Endothelial cell of umbilical vein (primary cell): ENCODE measurements around the gene BIRC5. TPM values are rescaled to one million over a fixed set of nuclear protein-coding genes. Genes with fewer than 3 reads are reported as not detected.

Experiments used
- BruUV-seq: library from RNA; stranded (reverse); fragments of 400-500 nt; replicated peaks from 2 replicates; lab custom pipeline; 2021; lab: Mats Ljungman, UMichigan
- CTCF ChIA-PET: fragments of 300-600, 350-600 bp; sonication (Branson Sonifier 250); formaldehyde crosslinking; loops from one replicate; lab custom pipeline; 2021; ENCODE audit warnings: antibody characterized with exemption, inconsistent platforms; lab: Charles Lee
- POLR2A ChIA-PET: fragments of 300-600, 350-600 bp; sonication (Branson Sonifier 250); formaldehyde crosslinking; loops from one replicate; lab custom pipeline; 2021; ENCODE audit warnings: antibody characterized with exemption, inconsistent platforms; lab: Charles Lee
- DNase-seq: peaks from one replicate; pipeline ENCODE4 v3.0.0-alpha.2; 2011; ENCODE audit warnings: low read depth, low spot score
- FAIRE-seq: peaks from 2 replicates; lab custom pipeline; 2011; peaks lifted over from hg19 to GRCh38; lab: Jason Lieb, UNC
- H2AFZ ChIP-seq: 2 replicates; pipeline ENCODE4 v1.6.0; 2012; ENCODE audit warnings: low read depth, low read length, control low read depth, inconsistent platforms
- H3K27ac ChIP-seq: 2 replicates; pipeline ENCODE4 v1.5.1; 2011; ENCODE audit warnings: low read depth, mild to moderate bottlenecking, control low read depth, low read length, moderate library complexity; ENCODE audit not compliant: insufficient read depth
- H3K27me3 ChIP-seq, 2 experiments: 2 replicates each; pipeline versions ENCODE4 v1.6.0 to v1.6.1; 2011; ENCODE audit warnings: low read length in 2 of 2, mixed read lengths in 1 of 2; ENCODE audit not compliant: control insufficient read depth in 2 of 2, insufficient read depth in 2 of 2
- H3K36me3 ChIP-seq, 2 experiments: 2 replicates in 1 of 2; 3 replicates in 1 of 2; pipeline ENCODE4 v1.5.1; 2011; ENCODE audit warnings: low read length in 2 of 2, mild to moderate bottlenecking in 1 of 2, moderate library complexity in 1 of 2; ENCODE audit not compliant: control insufficient read depth in 2 of 2, insufficient read depth in 2 of 2; ENCODE audit errors: extremely low read depth in 1 of 2
- H3K4me1 ChIP-seq: 3 replicates; pipeline ENCODE4 v1.5.1; 2011; ENCODE audit warnings: mild to moderate bottlenecking, low read length; ENCODE audit not compliant: control insufficient read depth, insufficient read depth; ENCODE audit errors: extremely low read depth
- H3K4me2 ChIP-seq: 2 replicates; pipeline ENCODE4 v1.6.1; 2011; ENCODE audit warnings: low read length, control low read depth, mixed read lengths; ENCODE audit not compliant: insufficient read depth
- H3K4me3 ChIP-seq, 3 experiments: fragments of 200-600 bp in 1 of 3; sonication (generic), shearing (Covaris generic) in 1 of 3; replicated peaks in 1 of 3; 2 replicates each; pipeline ENCODE4 v1.5.1; 2011 to 2016; ENCODE audit warnings: control low read depth in 3 of 3, low read length in 3 of 3, mild to moderate bottlenecking in 2 of 3, inconsistent platforms in 1 of 3, low read depth in 1 of 3, moderate library complexity in 1 of 3; ENCODE audit not compliant: insufficient read depth in 1 of 3
- H3K79me2 ChIP-seq: 2 replicates; pipeline ENCODE4 v1.6.0; 2012; ENCODE audit warnings: low read length, inconsistent platforms; ENCODE audit not compliant: control insufficient read depth, insufficient read depth
- H3K9ac ChIP-seq: replicated peaks from 2 replicates; pipeline ENCODE3; 2011; ENCODE audit warnings: low read length, control low read depth; ENCODE audit not compliant: insufficient read depth; ENCODE audit errors: extremely low read depth
- H3K9me1 ChIP-seq: replicated peaks from 3 replicates; pipeline ENCODE4 v1.6.0; 2011; ENCODE audit warnings: mild to moderate bottlenecking, low read length; ENCODE audit not compliant: control insufficient read depth, insufficient read depth; ENCODE audit errors: extremely low read depth
- H3K9me3 ChIP-seq: replicated peaks from 2 replicates; pipeline ENCODE4 v1.5.1; 2012; ENCODE audit warnings: low read length, inconsistent platforms; ENCODE audit not compliant: control insufficient read depth, insufficient read depth
- H4K20me1 ChIP-seq: replicated peaks from 2 replicates; pipeline ENCODE3; 2011; ENCODE audit warnings: mild to moderate bottlenecking, low read length; ENCODE audit not compliant: control insufficient read depth, insufficient read depth; ENCODE audit errors: extremely low read depth
- CTCF ChIP-seq, 2 donors: IDR thresholded peaks; 1 replicate in 1 of 2; 2 replicates in 1 of 2; pipeline ENCODE4 v1.5.1; 2011; ENCODE audit warnings: low read length in 2 of 2, mild to moderate bottlenecking in 2 of 2, moderate library complexity in 2 of 2, control low read depth in 1 of 2, inconsistent platforms in 1 of 2, low read depth in 1 of 2; ENCODE audit not compliant: insufficient read depth in 1 of 2; ENCODE audit errors: extremely low read depth in 1 of 2
- EZH2 ChIP-seq: IDR thresholded peaks from 2 replicates; pipeline ENCODE4 v1.6.1; 2012; ENCODE audit warnings: borderline replicate concordance, low read depth, mild to moderate bottlenecking, moderate library complexity, low read length, inconsistent platforms; ENCODE audit not compliant: severe bottlenecking
- FOS ChIP-seq: IDR thresholded peaks from 2 replicates; pipeline ENCODE4 v1.6.1; 2011; ENCODE audit warnings: mild to moderate bottlenecking, low read length, moderate library complexity, borderline replicate concordance; ENCODE audit not compliant: insufficient read depth
- GATA2 ChIP-seq: IDR thresholded peaks from 2 replicates; pipeline ENCODE4 v1.7.0; 2011; ENCODE audit warnings: low read depth, mild to moderate bottlenecking, moderate library complexity, mixed read lengths, low read length; ENCODE audit not compliant: insufficient read length, insufficient read depth
- JUN ChIP-seq: IDR thresholded peaks from 2 replicates; pipeline ENCODE4 v1.6.1; 2011; ENCODE audit warnings: borderline replicate concordance, low read depth; ENCODE audit not compliant: insufficient read length, insufficient read depth
- MAX ChIP-seq: IDR thresholded peaks from 2 replicates; pipeline ENCODE4 v1.6.1; 2011; ENCODE audit not compliant: insufficient read depth, insufficient read length
- MYC ChIP-seq: IDR thresholded peaks from one replicate; pipeline ENCODE4 v1.6.1; 2011; ENCODE audit warnings: mild to moderate bottlenecking, low read depth, low read length
- POLR2A ChIP-seq: IDR thresholded peaks from 2 replicates; pipeline ENCODE4 v1.6.1; 2012; ENCODE audit warnings: low read depth, mild to moderate bottlenecking, control low read depth, low read length
- POLR2AphosphoS5 ChIP-seq: IDR thresholded peaks from 2 replicates; pipeline ENCODE4 v1.6.1; 2012; ENCODE audit warnings: low read depth, mild to moderate bottlenecking, control low read depth, low read length, moderate library complexity; ENCODE audit not compliant: insufficient read depth
- dilution Hi-C: fragments of 300-500 bp; cut with MboI; formaldehyde crosslinking; loops from one replicate; pipeline ENCODE4 v1.15.0; 2019; ENCODE audit warnings: low sequenced_read_pairs; ENCODE audit not compliant: extremely low pct_ligation_motif_present
- intact Hi-C: fragments of 100-400 bp; cut with micrococcal nuclease; formaldehyde crosslinking; loops from one replicate; pipeline ENCODE4 v1.10.0; 2022
- polyA plus RNA-seq, 4 experiments: library from polyadenylated mRNA; depleted of rRNA in 3 of 4; stranded (reverse) in 3 of 4; unstranded in 1 of 4; fragments of >200 nt; gene quantifications; 2 replicates each; pipeline versions ENCODE4 v1.2.1 to v1.2.3, GENCODE V29; 2011 to 2012; ENCODE audit warnings: missing spikeins in 1 of 4
- total RNA-seq: library from RNA; stranded (reverse); gene quantifications from 2 replicates; pipeline ENCODE4 v1.2.3, GENCODE V29; 2021

The BIRC5 gene
- total and polyA plus RNA-seq, 2 donors (not counting 3 experiments of a cell fraction or from before 2014, with no cell fraction given) = 32.8 to 74.6 TPM

DNA sequence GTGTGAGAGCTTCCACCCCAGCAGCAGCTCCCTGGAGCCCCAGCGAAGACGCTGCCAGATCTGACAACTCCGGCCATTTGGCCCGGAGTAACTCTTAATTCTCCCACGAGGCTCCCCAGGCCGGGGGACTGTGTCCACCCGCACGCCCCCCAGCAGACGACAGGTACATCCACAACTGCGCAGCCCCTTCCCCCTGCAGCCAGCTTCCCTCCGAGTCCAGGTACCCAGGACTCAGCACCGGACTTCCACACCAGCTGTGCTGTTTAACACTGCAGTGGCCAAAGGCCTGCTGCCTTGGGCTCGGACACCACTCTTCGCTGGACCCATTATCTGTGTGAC lies 38.4 kb upstream of the BIRC5 start:
- H4K20me1 ChIP-seq = no peaks in the 10 kb centered on the region
- CTCF ChIA-PET = interaction anchor here (0.7 to 4.9 kb wide), 18 partner anchors 10 to 91 kb away, joined by 3 to 57 read pairs (median 5); partner anchors contain the start of genes TK1 and TMC6
- peaks cover 8% of the 10 kb centered on the region for H3K4me1 ChIP-seq
- TF ChIP-seq MYC = no peak
- TF ChIP-seq JUN = no peak
- TF ChIP-seq CTCF (IDR thresholded peaks at IDR 0.05; ENCODE audit: extremely low read depth in 1 of 2, insufficient read depth in 1 of 2, low read depth in 1 of 2, low read length in 2 of 2) = no peak
- no peak for TF ChIP-seq FOS
- no peak for TF ChIP-seq POLR2A
- no peak for TF ChIP-seq POLR2AphosphoS5
- no peak for TF ChIP-seq EZH2
- TF ChIP-seq GATA2 = no peak
- TF ChIP-seq MAX = no peak
- intact Hi-C loops (loop anchor here (5.0 kb wide), 1 partner anchor 158 kb away; no protein-coding TSS in a partner anchor), dilution Hi-C loops (no loop called here)
- FAIRE-seq (no peak), DNase-seq (no peak)
- no peaks in the 10 kb centered on the region for H3K9me3 ChIP-seq
- no peak overlapping the region for H3K4me2 ChIP-seq
- POLR2A ChIA-PET = interaction anchor here (0.8 kb wide), 1 partner anchor 10 kb away, joined by 3 read pairs; no protein-coding TSS in a partner anchor
- H2AFZ ChIP-seq = no peak overlapping the region
- no peaks in the 10 kb centered on the region for H3K9me1 ChIP-seq
- peaks cover 0 to 6% of the 10 kb centered on the region in 2 experiments for H3K36me3 ChIP-seq
- no peak overlapping the region for H3K27ac ChIP-seq
- no peaks in the 10 kb centered on the region for H3K27me3 ChIP-seq
- no peak overlapping the region for H3K4me3 ChIP-seq
- BruUV-seq = no TSS peak
- no peak overlapping the region for H3K9ac ChIP-seq
- no peaks in the 10 kb centered on the region for H3K79me2 ChIP-seq
